PC-3 (cell line): Measurements from ENCODE around the gene ZNF621.

Experiments used
- EZH2 ChIP-seq: fragments of 300-600 bp; sonication (generic); IDR thresholded peaks from one replicate; pipeline ENCODE4 v1.6.1; 2017; ENCODE audit warnings: antibody characterized with exemption, mild to moderate bottlenecking, low read length; ENCODE audit not compliant: unreplicated experiment
- TF ChIP-seq, protein P1 (sequence below): fragments of 300-600 bp; sonication (generic); conservative IDR thresholded peaks from 2 replicates; pipeline ENCODE4 v1.5.1; 2017; ENCODE audit warnings: antibody characterized with exemption, low read depth, mild to moderate bottlenecking, low read length

DNA sequence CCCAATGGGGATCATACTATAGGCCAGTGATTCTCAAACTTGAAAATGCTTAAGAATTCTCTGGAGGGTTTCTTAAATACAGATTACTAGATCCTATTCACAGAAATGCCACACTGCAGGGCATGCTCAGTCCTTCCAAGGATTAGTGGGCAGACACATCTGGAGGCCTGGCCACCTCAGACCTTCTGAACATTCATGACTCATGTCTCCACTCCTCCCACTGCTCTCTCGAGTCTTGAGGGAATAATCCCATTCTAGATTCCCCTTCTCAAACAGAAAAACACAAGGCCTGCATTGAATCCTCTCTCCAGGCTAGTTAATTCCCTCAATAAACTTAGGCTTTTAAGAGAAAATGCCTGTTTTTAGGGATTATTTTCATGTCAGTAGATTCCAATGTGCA lies 22.1 kb downstream of the ZNF621 start:
- TF ChIP-seq, protein P1, sequence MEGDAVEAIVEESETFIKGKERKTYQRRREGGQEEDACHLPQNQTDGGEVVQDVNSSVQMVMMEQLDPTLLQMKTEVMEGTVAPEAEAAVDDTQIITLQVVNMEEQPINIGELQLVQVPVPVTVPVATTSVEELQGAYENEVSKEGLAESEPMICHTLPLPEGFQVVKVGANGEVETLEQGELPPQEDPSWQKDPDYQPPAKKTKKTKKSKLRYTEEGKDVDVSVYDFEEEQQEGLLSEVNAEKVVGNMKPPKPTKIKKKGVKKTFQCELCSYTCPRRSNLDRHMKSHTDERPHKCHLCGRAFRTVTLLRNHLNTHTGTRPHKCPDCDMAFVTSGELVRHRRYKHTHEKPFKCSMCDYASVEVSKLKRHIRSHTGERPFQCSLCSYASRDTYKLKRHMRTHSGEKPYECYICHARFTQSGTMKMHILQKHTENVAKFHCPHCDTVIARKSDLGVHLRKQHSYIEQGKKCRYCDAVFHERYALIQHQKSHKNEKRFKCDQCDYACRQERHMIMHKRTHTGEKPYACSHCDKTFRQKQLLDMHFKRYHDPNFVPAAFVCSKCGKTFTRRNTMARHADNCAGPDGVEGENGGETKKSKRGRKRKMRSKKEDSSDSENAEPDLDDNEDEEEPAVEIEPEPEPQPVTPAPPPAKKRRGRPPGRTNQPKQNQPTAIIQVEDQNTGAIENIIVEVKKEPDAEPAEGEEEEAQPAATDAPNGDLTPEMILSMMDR, result no peak
- TF ChIP-seq EZH2, result no peak
